HG02798 (cell line): ENCODE results near the gene MDFIC.
"Not testable (repeated sequence)": the region's sequence is repeated elsewhere in the genome, so short reads cannot be mapped to it uniquely, and the experiment has no call there.

Source experiments
- ATAC-seq: cut with Tn5 transposase; IDR thresholded peaks from one replicate; pipeline ENCODE4 v1.9.1; 2021; ENCODE audit warnings: mild to moderate bottlenecking; ENCODE audit not compliant: unreplicated experiment, poor library complexity

MDFIC gene, protein sequence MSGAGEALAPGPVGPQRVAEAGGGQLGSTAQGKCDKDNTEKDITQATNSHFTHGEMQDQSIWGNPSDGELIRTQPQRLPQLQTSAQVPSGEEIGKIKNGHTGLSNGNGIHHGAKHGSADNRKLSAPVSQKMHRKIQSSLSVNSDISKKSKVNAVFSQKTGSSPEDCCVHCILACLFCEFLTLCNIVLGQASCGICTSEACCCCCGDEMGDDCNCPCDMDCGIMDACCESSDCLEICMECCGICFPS

DNA sequence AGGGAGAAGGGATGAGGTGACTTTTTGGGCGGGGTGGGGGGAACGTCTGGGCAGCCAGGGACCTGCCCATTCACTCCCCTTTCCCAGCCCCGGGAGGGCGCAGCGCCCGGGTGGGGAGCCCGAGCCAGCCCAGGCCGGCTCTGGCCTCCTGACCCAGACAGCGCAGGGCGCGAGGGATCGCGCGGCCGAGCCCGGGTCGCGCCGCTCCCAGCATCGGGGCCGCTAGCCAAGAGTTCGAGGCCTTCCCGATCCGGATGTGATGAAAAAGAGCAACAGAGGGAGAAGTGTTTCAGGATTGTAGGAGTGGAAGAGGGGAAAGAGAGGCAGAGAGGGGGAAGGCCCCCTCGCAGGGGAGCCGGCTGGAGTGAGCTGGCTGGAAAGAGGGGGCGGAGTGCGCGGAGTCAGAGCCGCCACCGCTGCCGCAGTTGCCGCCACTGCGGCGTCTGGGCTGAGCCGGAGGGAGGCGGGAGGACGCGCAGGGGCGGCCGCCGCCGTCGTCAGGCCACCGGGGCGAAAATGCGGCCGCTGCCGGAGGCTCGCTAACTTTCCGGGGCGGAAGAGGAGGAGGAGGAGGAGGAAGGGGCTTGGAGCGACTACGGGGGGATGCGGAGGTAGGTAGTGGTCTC, at the start of gene MDFIC:
Gene MDFIC (plus strand): TSS at position 69 of the 626 bp plus-strand sequence. CDS start 940 bp downstream, outside the sequence.
- ATAC-seq: peak; percentile 52

DNA sequence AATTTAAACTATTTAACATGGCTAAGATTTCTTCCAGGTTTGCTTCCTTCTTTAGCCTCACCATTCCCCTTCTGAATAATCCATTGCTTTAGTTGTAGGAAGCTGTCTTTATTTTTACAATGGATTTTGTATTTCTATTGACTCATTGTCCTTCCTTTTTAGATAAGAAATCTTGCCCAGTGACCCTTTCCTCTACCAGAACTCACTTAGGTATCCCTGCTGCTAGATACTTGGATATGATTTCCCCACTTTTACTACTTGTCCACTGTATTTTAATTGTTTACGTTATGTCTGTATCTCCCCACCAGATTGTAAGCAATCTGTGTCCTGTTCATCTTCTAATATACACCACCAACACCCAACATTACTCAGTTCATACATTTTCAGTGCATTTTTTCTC, 47.7 kb upstream of the MDFIC start:
- ATAC-seq: no peak

DNA sequence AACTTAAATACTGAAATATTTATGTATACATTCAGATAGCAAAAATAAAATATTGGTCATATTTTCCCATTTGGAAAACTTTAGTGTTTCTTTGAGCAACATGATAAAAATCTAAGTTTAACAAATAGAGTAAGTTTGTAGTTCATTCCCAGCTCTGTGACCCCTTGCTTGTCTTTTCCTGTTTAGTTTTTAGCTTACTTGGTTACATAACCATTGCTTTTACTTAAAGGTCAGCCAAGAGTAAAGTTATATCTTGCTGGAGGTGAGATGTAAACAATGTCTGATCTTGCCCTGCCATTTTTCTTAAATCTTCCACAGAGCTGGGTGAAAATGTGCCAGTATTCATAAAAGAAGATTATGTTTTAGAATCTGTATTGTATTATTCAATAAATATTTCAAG, 46.7 kb upstream of the MDFIC start:
- ATAC-seq: no peak

DNA sequence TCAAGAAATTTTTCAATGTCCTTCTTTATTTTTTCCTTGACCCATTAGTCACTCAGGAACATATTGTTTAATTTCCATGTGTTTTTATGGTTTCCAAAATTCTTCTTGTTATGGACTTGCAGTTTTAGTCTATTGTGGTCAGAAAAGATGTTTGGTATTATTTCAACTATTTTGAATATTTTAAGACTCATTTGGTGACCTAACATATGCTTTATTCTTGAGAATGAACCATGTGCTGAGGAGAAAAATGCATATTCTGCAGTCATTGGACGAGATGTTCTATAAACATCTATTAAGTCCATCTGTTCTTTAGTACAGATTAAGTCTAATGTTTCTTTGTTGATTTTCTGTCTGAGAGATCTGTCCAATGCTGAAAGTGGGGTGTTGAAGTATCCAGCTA, 42.3 kb upstream of the MDFIC start:
- no peak for ATAC-seq

DNA sequence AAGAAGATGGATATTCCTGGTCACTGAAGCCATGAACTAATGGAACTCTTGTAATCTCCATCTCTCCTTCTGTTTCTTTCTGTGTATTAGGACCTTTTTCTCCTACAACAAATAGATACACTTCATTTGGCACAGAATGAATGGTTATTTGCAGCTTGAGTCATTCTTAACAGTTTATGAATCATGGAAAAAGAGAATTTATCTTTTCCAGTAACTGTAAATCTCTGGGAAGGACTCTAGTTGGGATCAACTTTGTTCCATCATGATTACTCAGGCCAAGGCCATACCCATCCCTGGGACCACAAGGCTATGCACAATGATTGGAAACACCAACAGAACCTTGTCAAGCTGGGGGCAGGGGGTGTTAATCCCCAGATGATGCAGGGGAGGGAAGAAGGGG, 36.1 kb upstream of the MDFIC start:
- peak; percentile 19 for ATAC-seq

DNA sequence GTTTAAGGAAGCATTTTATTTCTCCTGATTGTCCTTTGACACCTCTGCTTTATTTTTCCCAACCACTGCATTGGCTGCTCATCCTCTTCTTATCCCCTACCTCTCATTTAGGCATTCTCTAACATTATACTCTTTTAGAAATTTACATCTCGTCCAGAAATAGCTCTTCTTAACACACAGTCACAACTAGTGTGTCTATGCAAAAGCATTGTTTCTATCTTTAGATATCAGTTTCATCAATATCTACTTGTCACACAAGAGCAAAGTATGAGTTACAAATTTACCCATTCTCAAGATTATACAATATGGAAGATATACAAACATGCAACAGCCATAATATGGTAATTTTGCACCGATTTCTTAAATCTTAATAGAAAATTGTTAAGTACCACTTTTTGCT, 35.7 kb upstream of the MDFIC start:
- ATAC-seq: peak; percentile 40

DNA sequence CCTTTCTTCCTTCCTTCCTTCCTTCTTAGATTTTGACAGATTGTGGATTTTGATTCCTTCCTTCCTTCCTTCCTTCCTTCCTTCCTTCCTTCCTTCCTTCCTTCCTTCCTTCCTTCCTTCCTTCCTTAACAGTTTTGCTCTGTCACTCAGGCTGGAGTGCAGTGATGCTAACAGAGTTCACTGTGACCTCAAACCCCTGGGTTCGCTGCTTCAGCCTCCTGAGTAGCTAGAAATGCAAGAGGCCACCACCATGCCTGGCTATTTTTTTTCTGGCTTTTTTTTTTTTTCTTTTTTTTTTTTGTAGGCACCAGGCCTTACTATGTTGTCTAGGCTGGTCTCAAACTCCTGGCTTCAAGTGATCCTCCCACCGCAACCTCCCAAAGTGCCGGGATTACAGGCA, 32.8 kb upstream of the MDFIC start:
- ATAC-seq: not testable (repeated sequence)

DNA sequence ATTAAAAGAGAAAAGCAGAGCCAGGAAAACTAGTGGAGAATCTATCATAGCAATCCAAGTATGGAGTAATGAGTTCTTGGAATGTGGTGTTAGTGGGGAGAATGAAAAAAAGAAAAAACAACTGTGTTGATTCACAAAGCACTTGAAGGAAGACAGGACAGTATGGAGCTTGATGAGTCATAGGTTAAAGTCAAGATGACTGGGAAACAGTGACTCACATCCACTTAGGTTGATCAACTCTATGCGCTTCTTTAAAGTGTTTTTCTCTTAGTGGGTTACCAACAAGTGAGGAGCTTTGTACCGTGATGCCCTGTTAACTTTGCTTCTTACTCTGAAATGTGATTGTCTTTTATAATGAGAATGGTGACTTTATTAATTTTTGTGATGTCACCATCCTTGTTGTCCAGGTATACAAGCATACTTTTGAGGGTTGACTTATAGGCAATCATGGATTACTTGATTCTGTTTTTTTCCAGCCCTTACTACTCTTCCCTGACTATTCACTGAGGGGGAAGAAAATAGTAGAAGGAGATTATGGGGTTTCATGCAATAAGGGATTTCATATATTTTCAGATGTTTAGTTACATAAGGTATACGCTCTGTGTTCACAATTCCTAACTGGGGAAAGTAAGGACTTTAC, 32.1 kb upstream of the MDFIC start:
- peak; percentile 72 for ATAC-seq

DNA sequence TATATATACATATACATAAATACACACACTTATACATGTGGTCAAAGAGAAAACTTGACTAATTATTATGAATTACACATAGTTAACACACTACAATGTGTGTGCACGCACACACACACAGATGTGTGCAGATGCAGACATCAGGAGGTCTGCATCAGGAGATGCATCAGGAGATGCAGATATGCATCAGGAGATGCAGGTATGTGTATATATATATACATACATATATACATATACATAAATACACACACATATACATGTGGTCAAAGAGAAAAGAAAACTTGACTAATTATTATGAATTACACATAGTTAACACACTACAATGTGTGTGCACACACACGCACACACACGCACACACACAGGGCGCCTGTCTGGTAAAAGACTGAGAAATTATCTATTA, 31.3 kb upstream of the MDFIC start:
- ATAC-seq: no peak

DNA sequence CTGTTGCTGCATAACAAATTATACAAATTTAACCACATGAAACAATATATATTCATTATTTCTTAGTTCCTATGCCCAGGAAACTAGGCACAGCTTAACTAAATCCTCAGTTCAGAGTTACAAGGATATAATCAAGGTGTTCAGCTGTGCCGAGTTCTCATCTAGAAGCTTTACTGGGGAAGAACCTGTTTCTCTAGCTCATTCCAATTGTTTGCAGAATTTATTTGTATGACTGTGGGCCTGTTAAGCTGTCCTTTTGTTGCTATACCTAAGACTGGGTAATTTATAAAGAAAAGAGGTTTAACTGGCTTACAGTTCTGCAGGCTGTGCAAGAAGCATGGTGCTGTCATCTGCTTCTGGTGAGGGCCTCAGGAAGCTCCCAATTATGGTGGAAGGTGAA, 21.8 kb upstream of the MDFIC start:
- ATAC-seq: no peak

DNA sequence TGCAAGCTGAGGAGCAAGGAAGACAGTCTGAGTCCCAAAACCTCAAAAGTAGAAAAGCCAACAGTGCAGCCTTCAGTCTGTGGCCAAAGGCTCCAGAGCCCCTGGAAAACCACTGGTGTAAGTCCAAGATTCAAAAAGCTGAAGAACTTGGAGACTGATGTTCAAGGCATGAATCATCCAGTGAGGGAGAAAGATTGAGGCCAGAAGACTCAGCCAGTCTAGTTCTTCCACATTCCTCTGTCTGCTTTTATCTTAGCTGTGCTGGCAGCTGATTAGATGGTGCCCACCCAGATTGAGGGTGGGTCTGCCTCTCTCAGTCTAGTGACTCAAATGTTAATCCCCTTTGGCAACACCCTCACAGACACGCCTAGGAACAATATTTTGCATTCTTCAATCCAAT, 20.1 kb upstream of the MDFIC start:
- no peak for ATAC-seq

DNA sequence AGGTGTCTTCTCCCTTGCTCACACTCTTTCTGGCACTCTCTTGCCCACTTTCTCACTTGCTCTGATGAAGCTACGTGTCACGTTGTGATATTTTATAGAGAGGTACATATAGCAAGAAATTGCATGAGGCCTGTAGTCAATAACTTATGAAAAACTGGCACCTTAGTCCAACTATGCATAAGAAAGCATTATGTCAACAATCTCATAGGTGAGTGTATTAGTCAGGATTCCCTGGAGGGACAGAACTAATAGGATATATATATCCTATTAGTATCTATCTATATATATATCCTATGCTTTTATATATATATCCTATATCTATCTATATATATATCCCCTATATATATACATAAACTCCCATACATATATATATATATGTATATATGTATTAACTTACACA, 18.8 kb upstream of the MDFIC start:
- no peak for ATAC-seq

DNA sequence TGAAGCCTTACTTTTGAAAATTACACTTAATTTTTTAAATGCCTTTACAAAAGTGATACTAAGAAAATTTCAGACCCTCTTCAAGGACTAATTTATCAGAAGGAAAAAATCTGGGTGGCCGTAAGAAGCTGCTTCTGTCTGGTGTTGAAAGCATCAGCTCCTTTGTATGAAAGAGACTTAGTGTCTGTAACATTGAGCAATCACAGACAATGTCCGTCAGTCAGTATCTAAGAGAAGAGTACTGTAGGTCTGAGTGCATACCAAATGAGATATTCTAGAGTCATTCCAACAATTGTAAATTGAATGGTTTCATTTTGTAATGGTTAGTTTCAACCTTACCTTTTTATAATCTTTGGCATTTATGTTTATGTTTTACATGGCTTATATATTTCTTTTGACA, 11.1 kb upstream of the MDFIC start:
- ATAC-seq: no peak

DNA sequence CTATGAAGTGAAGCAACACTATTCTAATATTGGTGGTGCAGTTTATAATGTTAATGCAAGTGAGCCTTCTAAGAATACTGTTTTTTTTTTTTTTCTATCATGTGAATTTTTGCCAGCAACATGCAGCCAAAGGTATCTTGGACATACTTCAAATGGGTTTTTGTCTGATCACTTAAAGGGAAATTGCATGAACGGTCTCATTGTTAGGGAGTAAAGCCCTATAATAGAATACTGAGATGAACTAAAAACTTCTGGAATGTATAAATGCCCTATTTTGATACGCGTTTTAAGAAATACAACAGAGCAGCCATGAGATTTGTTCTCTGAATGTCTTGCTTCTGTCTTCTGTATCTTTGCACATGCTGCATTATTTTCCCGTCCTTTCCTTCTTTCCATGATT, 10.5 kb upstream of the MDFIC start:
- no peak for ATAC-seq

DNA sequence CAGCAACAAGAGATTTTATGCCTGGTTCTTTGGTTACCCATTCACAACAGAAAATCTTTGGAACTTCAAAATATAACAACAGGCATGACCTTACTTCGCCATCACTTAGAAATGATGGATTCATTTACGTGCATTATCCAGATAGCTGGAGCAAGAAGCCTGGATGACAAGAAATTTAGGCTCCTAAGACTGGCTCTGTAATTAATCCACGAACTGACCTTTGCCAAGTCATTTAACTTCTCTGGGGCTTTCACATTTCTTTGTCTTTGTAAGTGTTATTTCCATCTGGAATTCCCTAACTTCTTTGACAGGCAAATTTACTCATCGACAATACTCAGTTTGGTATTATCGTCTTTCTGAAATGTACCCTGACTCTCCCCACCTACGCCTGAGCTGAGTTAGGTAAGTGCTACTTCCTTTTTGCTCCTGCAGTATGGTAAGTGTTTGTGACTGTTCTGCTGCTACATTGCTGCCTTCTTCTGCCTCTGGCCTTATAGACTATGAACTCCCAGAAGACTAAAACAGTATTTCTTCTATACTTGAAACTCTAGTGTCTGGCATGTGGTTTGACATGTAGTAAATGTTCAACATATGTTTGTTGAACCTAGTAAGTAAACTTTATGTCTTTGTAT, 5.5 kb upstream of the MDFIC start:
- ATAC-seq: peak; percentile 94

DNA sequence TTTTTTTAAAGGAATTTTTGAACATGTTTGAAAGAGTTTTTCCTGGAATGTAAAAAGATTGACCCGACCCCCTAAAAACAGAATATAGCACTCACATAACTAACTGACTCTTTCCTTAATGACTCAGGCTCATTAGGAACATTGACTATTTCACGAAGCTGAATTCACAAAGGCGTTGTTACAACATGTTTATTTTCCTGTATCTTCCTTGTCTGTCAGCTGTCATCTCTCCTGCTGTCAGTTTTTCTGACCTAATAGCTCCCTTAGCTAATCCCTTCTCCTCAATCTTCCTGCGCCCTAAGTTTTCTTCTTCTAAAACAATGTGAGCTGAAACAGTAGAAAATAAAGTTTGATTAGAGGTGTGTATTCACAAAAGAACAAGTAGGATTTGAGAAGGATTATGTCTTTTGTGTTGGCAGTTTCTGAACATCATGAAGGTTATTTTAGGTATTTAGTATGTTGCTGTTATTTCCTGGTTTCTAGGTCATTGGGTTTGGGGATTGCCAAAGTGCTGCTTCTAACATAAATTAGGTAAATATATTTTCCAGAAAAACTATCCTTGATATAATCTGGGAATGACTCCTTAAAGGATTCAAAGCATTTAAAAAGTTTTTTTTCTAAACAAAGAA, 4.6 kb upstream of the MDFIC start:
- ATAC-seq: no peak

DNA sequence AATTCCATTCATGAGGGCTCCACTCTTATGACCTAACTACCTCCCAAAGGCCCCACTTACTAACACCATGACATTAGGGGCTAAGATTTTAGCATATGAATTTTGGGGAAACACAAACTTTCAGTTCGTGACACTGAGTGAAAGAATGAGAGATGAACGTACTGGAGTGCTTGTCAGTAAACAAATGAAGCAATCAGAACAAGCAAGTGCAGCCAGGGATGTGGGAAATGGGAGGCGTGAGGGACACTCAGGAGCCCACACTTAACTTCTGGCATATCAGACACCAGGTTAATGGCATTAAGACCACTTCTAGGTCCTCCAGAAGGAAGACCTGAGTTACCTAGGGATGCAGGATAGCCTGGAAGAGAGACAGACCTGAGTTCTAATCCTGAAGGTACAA, 2.3 kb upstream of the MDFIC start:
- no peak for ATAC-seq

DNA sequence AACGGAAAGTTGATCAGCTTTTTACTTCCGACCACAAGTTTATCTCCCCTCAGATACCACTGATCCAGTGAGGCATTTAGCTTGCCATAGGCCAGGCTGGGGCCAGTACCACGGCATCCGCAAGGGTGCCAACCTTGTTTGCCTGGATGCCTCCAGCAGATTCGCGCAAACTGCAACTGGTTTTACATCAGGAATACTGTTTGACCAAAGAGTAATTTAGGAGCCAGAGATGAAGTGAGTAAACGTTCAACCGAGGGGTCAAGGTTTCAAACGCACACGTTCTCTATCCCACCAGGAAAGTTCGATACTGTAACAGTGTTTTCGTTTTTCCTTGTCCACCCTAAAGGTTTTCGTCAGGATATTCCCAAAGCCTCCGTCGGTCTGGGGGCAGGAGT, 266 bp upstream of the MDFIC start:
- no peak for ATAC-seq

DNA sequence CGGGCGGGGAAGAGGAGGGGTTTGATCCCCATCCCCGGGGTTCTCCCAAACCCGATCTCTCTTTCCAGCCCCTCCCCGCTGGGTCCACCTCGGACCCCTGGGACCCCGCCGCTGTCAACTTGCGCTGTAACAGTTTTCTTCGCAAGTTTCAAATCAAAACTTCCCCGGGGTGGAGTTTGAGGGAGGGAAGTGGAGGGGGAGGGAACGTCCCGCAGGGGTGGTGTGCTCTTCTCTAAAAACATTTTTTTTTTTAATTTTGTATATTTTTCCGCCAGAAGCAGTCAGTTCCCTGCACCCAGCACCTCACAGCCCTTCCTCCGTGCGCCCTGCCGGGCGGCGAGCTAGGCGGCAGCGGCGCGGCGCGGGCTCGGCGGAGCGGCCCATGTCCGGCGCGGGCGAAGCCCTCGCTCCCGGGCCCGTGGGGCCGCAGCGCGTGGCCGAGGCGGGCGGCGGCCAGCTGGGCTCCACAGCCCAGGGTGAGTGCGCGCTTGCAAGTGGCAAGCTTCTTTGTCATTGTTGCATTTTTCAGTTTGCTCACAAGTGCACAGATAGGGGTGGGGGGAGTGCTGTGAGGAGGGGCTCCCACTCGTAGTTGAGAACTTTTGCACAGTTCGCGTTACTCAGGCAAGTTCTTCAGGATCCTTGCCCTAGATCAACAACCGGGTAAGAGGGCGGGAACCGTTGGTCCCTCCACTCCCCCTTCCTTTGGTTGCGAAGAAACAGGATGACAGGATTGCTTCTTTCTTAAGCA, 933 bp downstream of the MDFIC start:
- peak; percentile 36 for ATAC-seq

DNA sequence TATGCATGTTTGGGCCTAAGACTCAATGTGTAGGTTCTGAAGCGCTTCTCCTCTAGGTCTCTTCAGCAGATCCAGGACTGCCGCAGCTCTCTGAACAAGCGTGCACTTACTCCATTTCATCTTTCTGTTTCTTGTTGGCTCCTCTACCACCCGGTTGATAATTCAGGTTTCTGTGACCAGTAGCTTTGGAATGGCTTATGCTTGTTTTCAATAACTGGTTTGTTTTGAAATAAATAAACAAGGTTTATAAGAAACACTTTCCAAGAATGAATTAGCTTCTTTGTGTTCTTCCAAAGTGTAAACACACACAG, 1.5 kb downstream of the MDFIC start:
- ATAC-seq: no peak
